Measurements from ENCODE around the gene NADK2.
A peak's percentile ranks its signal among the peaks of the same experiment; 100 is the strongest.

The NADK2 gene

DNA sequence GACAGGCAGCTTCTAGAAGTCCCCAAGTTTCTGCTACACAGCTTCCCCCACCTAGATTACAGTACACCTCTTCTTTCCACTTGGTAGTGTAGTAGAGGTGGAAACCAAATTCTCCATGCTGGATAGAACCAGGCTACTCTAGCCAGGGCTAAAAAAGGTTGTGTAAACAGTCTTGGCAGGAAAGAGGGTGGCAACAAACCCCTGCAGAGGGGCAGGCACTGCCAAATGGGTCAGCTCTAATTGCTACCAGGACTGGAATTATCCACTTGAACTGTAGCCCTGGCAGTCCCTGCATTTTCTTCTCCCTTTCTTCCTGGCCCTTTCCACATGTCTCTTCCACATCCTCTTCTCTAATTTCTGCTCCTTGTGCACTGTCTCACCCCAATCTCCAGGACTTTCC lies 35.1 kb upstream of the NADK2 start:
- H3K4me1 ChIP-seq (ENCODE audit: control insufficient read depth, insufficient read depth, low read length): peaks cover 8% of the 10 kb centered on the region
- no peaks in the 10 kb centered on the region for H3K9me3 ChIP-seq (ENCODE audit: control insufficient read depth, insufficient read depth, low read depth, low read length)
- TF ChIP-seq PRDM10 (tag by site-specific recombination; IDR thresholded peaks at IDR 0.05): peak; percentile 46; the same call in 1 of the 2 replicates
- TF ChIP-seq ZNF555 (tag by site-specific recombination; conservative IDR thresholded peaks at IDR 0.05): no peak
- no peak for TF ChIP-seq PBX3 (CRISPR knock-in tag; IDR thresholded peaks at IDR 0.05)
- 0 out of 2 replicates have a peak, but pooled peaks have one; percentile 19 for TF ChIP-seq GLIS1 (tag by site-specific recombination; IDR thresholded peaks at IDR 0.05)
- TF ChIP-seq ZNF639 (tag by site-specific recombination; IDR thresholded peaks at IDR 0.05): no peak
- ChIA-PET POLR2A (no interaction called here), CTCF (interaction anchor here (0.6 to 3.9 kb wide), 3 partner anchors 11 to 118 kb away, joined by 3 to 22 read pairs (median 3); partner anchors contain the start of gene RANBP3L)
- no peak overlapping the region for H3K27ac ChIP-seq (ENCODE audit: extremely low read depth, low read depth, low read length)
- no peaks in the 10 kb centered on the region for H3K36me3 ChIP-seq (ENCODE audit: control insufficient read depth in 2 of 2, insufficient read depth in 1 of 2, low read length in 2 of 2)
- no peak overlapping the region for H3K4me3 ChIP-seq (ENCODE audit: low read depth, low read length)

GRCh38 chr5:36273809-36274526 lies 32.2 kb upstream of the NADK2 start:
- Histone ChIP-seq H3K9me3 (ENCODE audit: control insufficient read depth, insufficient read depth, low read depth, low read length) (no peaks in the 10 kb centered on the region), H3K4me3 (ENCODE audit: low read depth, low read length) (no peak overlapping the region), H3K27ac (ENCODE audit: extremely low read depth, low read depth, low read length) (no peak overlapping the region), H3K4me1 (ENCODE audit: control insufficient read depth, insufficient read depth, low read length) (peaks cover 1% of the 10 kb centered on the region; the same call in 1 of the 2 replicates), H3K36me3 (ENCODE audit: control insufficient read depth in 2 of 2, insufficient read depth in 1 of 2, low read length in 2 of 2) (no peaks in the 10 kb centered on the region)
- TF ChIP-seq ZNF174 (tag by site-specific recombination; IDR thresholded peaks at IDR 0.05) (no peak), TRIM28 (IDR thresholded peaks at IDR 0.05; ENCODE audit: borderline replicate concordance, low read length) (no peak), ZNF555 (tag by site-specific recombination; conservative IDR thresholded peaks at IDR 0.05) (no peak), ZFHX2 (tag by site-specific recombination; conservative IDR thresholded peaks at IDR 0.05) (no peak), ZBTB8A (tag by site-specific recombination; IDR thresholded peaks at IDR 0.05) (no peak), HOXD13 (CRISPR knock-in tag; IDR thresholded peaks at IDR 0.05; ENCODE audit: borderline replicate concordance) (no peak), TSHZ1 (tag by site-specific recombination; IDR thresholded peaks at IDR 0.05; ENCODE audit: borderline replicate concordance) (no peak), ZNF292 (tag by site-specific recombination; IDR thresholded peaks at IDR 0.05; ENCODE audit: borderline replicate concordance, low read depth) (no peak), TCF7L2 (IDR thresholded peaks at IDR 0.05; ENCODE audit: borderline replicate concordance, low read depth, low read length) (no peak), ZNF223 (tag by site-specific recombination; IDR thresholded peaks at IDR 0.05) (no peak), ZBTB7A (tag by site-specific recombination; IDR thresholded peaks at IDR 0.05; ENCODE audit: low read depth) (no peak), WT1 (tag by site-specific recombination; IDR thresholded peaks at IDR 0.05) (no peak), ZNF155 (tag by site-specific recombination; IDR thresholded peaks at IDR 0.05) (no peak), ZNF366 (tag by site-specific recombination; conservative IDR thresholded peaks at IDR 0.05) (no peak), ZNF561 (tag by site-specific recombination; IDR thresholded peaks at IDR 0.05; ENCODE audit: borderline replicate concordance) (no peak)
- ChIA-PET CTCF (interaction anchor here (0.6 to 3.9 kb wide), 7 partner anchors 8 to 96 kb away, joined by 3 to 22 read pairs (median 4); no protein-coding TSS in a partner anchor), POLR2A (no interaction called here)
